Fibroblast of lung (primary cell): ENCODE results near the gene LRCOL1. TPM values are rescaled to one million over a fixed set of nuclear protein-coding genes. Genes with fewer than 3 reads are reported as not detected.

Experiments used
- DNase-seq, 2 donors: peaks; one replicate each; pipeline versions ENCODE4 v3.0.0 to v3.0.0-alpha.2; 2010; ENCODE audit warnings: low read depth in 2 of 2
- H2AFZ ChIP-seq: 2 replicates; pipeline ENCODE4 v1.5.1; 2012; ENCODE audit warnings: low read length, control low read depth, inconsistent platforms
- H3K27ac ChIP-seq: 2 replicates; pipeline ENCODE4 v1.5.1; 2011; ENCODE audit warnings: low read length, control low read depth; ENCODE audit not compliant: insufficient read depth
- H3K27me3 ChIP-seq: 2 replicates; pipeline ENCODE4 v1.5.1; 2011; ENCODE audit warnings: mild to moderate bottlenecking, low read length; ENCODE audit not compliant: control insufficient read depth, insufficient read depth
- H3K36me3 ChIP-seq: 2 replicates; pipeline ENCODE4 v1.5.1; 2011; ENCODE audit warnings: low read length; ENCODE audit not compliant: control insufficient read depth, insufficient read depth
- H3K4me1 ChIP-seq: 2 replicates; pipeline ENCODE4 v1.5.1; 2011; ENCODE audit warnings: low read length; ENCODE audit not compliant: control insufficient read depth, insufficient read depth; ENCODE audit errors: extremely low read depth
- H3K4me2 ChIP-seq: 2 replicates; pipeline ENCODE4 v1.5.1; 2011; ENCODE audit warnings: low read length, control low read depth; ENCODE audit not compliant: insufficient read depth; ENCODE audit errors: extremely low read depth
- H3K4me3 ChIP-seq, 4 experiments: fragments of 200-600 bp in 1 of 4; sonication (generic) in 1 of 4; replicated peaks in 1 of 4; 2 replicates each; pipeline ENCODE4 v1.5.1; 2011 to 2016; ENCODE audit warnings: low read length in 4 of 4, low read depth in 3 of 4, mild to moderate bottlenecking in 3 of 4, control low read depth in 2 of 4, inconsistent platforms in 1 of 4, mixed read lengths in 1 of 4; ENCODE audit not compliant: insufficient read depth in 1 of 4; ENCODE audit errors: control extremely low read depth in 1 of 4
- H3K79me2 ChIP-seq: 2 replicates; pipeline ENCODE4 v1.5.1; 2012; ENCODE audit warnings: mild to moderate bottlenecking, low read length, inconsistent platforms; ENCODE audit not compliant: control insufficient read depth, insufficient read depth
- H3K9ac ChIP-seq: 2 replicates; pipeline ENCODE4 v1.5.1; 2011; ENCODE audit warnings: mild to moderate bottlenecking, low read length, control low read depth; ENCODE audit not compliant: insufficient read depth
- H3K9me3 ChIP-seq: 2 replicates; pipeline ENCODE4 v1.5.1; 2012; ENCODE audit warnings: low read depth, low read length; ENCODE audit not compliant: control insufficient read depth, insufficient read depth
- H4K20me1 ChIP-seq: 2 replicates; pipeline ENCODE4 v1.5.1; 2011; ENCODE audit warnings: low read length; ENCODE audit not compliant: control insufficient read depth, insufficient read depth; ENCODE audit errors: extremely low read depth
- CTCF ChIP-seq, 2 donors: IDR thresholded peaks in 1 of 2; conservative IDR thresholded peaks in 1 of 2; 1 replicate in 1 of 2; 2 replicates in 1 of 2; pipeline ENCODE4 v1.5.1; 2011 to 2012; ENCODE audit warnings: low read length in 2 of 2, control low read depth in 1 of 2, inconsistent platforms in 1 of 2, low read depth in 1 of 2, mild to moderate bottlenecking in 1 of 2
- EZH2 ChIP-seq: IDR thresholded peaks from 2 replicates; pipeline ENCODE4 v1.5.1; 2012; ENCODE audit warnings: low read length, control low read depth, mild to moderate bottlenecking; ENCODE audit errors: missing control alignments
- polyA plus RNA-seq, 2 donors: library from polyadenylated mRNA; depleted of rRNA in 1 of 2; stranded (reverse) in 1 of 2; unstranded in 1 of 2; fragments of >200 nt; gene quantifications; 2 replicates each; pipeline ENCODE4 v1.2.1, GENCODE V29; 2011 to 2012; ENCODE audit warnings: missing spikeins in 1 of 2
- total RNA-seq: library from RNA; depleted of rRNA; stranded (reverse); fragments of >200 nt; gene quantifications from 2 replicates; pipeline ENCODE4 v1.2.1, GENCODE V29; 2014

Gene LRCOL1
- total and polyA plus RNA-seq, 2 donors (not counting 1 experiment from before 2014, with no cell fraction given), result 0.17 TPM; not detected in 1

- no peaks in the 10 kb centered on the region for H3K4me1 ChIP-seq
- no peaks in the 10 kb centered on the region for H4K20me1 ChIP-seq
- H2AFZ ChIP-seq, result no peak overlapping the region
- H3K27me3 ChIP-seq, result no peaks in the 10 kb centered on the region
- no peak overlapping the region for H3K9ac ChIP-seq
- H3K9me3 ChIP-seq, result no peaks in the 10 kb centered on the region
- DNase-seq, result no peak
- no peaks in the 10 kb centered on the region for H3K36me3 ChIP-seq
- H3K27ac ChIP-seq, result no peak overlapping the region
- H3K4me2 ChIP-seq, result no peak overlapping the region
- no peak overlapping the region for H3K4me3 ChIP-seq
- no peaks in the 10 kb centered on the region for H3K79me2 ChIP-seq
- TF ChIP-seq EZH2 (no peak), CTCF (conservative IDR thresholded peaks at IDR 0.05 in 1 of 2, IDR thresholded peaks at IDR 0.05 in 1 of 2; ENCODE audit: low read depth in 1 of 2, low read length in 2 of 2) (no peak)
These were observed 45.0 kb downstream of the LRCOL1 start for GRCh38 chr12:132565365-132565764.

DNA sequence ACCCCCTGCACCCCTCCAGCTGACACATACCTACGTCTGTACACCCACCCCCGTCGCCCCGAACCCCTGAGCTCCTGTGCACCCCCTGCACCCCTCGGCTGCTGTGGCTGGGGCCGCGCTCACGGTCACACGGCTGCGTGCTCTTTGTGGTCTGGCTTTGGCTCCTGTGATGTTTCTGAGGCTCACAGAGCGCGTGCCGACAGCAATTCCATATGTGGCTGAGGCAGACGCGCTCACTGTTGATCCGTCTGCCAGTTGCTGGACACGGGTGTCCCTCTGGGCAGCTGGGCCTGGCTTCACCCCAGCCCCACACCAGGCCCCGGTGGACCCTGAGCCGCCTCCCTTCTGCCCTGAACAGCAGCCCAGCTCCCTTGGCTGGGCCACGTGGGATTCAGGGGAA, 46.5 kb downstream of the LRCOL1 start:
- H3K27ac ChIP-seq, result no peak overlapping the region
- no peaks in the 10 kb centered on the region for H3K36me3 ChIP-seq
- no peak overlapping the region for H2AFZ ChIP-seq
- H3K9me3 ChIP-seq, result no peaks in the 10 kb centered on the region
- TF ChIP-seq EZH2 (no peak), CTCF (conservative IDR thresholded peaks at IDR 0.05 in 1 of 2, IDR thresholded peaks at IDR 0.05 in 1 of 2; ENCODE audit: low read depth in 1 of 2, low read length in 2 of 2) (no peak)
- no peak overlapping the region for H3K9ac ChIP-seq
- no peak overlapping the region for H3K4me3 ChIP-seq
- no peaks in the 10 kb centered on the region for H3K4me1 ChIP-seq
- H3K79me2 ChIP-seq, result no peaks in the 10 kb centered on the region
- no peak overlapping the region for H3K4me2 ChIP-seq
- no peaks in the 10 kb centered on the region for H3K27me3 ChIP-seq
- DNase-seq, result no peak
- H4K20me1 ChIP-seq, result no peaks in the 10 kb centered on the region

GRCh38 chr12:132562489-132563021, 47.8 kb downstream of the LRCOL1 start:
- H3K27ac ChIP-seq, result no peak overlapping the region
- H2AFZ ChIP-seq, result no peak overlapping the region
- H3K9me3 ChIP-seq, result no peaks in the 10 kb centered on the region
- no peaks in the 10 kb centered on the region for H4K20me1 ChIP-seq
- no peak overlapping the region for H3K4me3 ChIP-seq
- DNase-seq, result no peak
- no peaks in the 10 kb centered on the region for H3K27me3 ChIP-seq
- H3K9ac ChIP-seq, result no peak overlapping the region
- H3K79me2 ChIP-seq, result no peaks in the 10 kb centered on the region
- H3K4me1 ChIP-seq, result no peaks in the 10 kb centered on the region
- no peak for TF ChIP-seq CTCF (conservative IDR thresholded peaks at IDR 0.05 in 1 of 2, IDR thresholded peaks at IDR 0.05 in 1 of 2; ENCODE audit: low read depth in 1 of 2, low read length in 2 of 2)
- no peak for TF ChIP-seq EZH2
- H3K36me3 ChIP-seq, result no peaks in the 10 kb centered on the region
- H3K4me2 ChIP-seq, result no peak overlapping the region
